GM21528 (cell line): ENCODE measurements around the gene KATNB1.
"Not testable (repeated sequence)": the region's sequence is repeated elsewhere in the genome, so short reads cannot be mapped to it uniquely, and the experiment has no call there.

ENCODE experiments used
- ATAC-seq: cut with Tn5 transposase; IDR thresholded peaks from one replicate; pipeline ENCODE4 v1.9.1; 2021; ENCODE audit warnings: mild to moderate bottlenecking, moderate library complexity; ENCODE audit not compliant: unreplicated experiment, low FRiP score

Gene KATNB1

DNA sequence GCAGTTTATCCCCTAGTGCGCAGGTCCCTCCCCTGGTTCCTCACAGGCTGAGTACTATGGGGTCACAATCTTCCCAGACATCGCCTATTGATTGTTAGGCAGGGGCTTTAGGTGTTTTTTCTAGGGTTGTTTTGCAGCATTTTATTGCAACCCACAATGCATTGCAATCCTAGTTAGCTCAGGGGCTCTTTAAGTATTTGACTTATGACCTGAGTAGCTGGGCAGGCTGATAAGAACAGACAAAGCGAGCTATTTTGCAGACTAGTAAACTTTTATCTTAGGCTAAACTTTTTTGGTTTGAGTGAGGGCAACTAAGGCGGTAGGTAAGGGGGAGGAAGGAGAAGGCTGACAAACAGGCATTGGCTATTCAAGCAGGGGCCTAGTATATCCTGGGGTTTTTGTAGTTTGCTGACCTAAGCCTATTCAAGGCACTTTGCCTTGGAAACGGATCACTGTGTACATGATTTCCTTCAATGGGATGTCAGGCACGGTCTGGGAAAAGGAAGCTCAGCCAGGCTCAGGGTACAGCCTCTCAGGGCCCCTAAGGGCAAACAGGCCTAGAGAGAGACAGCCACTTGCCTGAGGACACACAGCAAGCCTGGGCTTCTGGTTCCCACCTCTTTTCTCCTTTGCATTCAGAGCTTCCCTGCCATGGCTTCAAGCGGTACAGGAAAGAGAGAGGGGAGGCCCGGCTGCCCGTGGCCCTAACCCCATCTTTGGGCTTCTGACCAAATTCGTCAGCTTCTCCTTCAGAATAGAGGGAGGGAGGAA is 34.6 kb upstream of the KATNB1 start:
- no peak for ATAC-seq

DNA sequence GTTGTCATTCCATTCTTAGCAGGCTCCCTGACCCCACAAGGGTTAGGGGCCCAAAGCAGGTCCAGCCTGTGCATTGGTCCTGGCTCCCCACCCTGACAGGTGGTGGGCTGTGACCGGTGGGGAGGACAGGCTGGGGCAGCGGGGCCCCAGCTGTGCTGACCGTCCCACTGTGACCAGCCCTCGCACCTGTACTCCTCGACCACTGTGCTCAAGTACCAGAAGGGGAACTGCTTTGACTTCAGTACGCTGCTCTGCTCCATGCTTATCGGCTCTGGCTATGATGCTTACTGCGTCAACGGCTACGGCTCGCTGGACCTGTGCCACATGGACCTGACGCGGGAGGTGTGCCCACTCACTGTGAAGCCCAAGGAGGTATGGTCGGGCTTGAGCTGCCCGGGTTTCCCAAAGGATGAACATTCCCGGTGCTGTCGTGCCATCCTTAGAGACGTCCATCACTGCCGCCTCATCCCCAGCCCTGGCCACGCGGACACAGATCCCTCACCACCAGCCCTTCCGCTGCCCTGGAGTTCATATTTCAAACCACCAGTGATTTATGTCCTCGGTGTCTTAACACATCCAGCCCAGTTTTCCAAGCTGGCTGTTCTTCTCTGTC is 33.7 kb upstream of the KATNB1 start:
- ATAC-seq, result no peak

DNA sequence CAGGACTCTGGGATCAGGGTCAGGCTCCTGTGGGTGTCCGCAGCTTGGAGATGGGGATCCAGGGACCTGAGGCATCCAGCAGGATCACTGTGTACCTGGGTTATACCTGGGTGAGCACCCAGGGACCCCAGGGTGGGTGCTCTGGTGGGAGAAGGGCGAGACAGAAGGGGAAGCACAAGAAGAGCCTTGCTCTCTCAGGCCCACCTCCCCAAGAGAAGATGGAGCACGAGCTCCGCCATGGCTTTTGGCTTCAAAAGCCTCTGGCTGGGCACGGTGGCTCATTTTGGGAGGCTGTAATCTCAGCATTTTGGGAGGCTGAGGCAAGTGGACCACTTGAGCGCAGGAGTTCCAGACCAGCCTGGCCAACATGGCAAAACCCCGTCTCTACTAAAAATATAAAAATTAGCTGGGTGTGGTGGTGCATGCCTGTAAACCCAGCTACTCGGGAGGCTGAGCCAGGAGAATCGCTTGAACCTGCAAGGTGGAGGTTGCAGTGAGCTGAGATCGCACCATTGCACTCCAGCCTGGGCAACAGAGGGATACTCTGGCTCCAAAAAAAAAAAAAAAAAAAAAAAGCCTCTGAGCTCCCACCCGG is 32.1 kb upstream of the KATNB1 start:
- no peak for ATAC-seq

DNA sequence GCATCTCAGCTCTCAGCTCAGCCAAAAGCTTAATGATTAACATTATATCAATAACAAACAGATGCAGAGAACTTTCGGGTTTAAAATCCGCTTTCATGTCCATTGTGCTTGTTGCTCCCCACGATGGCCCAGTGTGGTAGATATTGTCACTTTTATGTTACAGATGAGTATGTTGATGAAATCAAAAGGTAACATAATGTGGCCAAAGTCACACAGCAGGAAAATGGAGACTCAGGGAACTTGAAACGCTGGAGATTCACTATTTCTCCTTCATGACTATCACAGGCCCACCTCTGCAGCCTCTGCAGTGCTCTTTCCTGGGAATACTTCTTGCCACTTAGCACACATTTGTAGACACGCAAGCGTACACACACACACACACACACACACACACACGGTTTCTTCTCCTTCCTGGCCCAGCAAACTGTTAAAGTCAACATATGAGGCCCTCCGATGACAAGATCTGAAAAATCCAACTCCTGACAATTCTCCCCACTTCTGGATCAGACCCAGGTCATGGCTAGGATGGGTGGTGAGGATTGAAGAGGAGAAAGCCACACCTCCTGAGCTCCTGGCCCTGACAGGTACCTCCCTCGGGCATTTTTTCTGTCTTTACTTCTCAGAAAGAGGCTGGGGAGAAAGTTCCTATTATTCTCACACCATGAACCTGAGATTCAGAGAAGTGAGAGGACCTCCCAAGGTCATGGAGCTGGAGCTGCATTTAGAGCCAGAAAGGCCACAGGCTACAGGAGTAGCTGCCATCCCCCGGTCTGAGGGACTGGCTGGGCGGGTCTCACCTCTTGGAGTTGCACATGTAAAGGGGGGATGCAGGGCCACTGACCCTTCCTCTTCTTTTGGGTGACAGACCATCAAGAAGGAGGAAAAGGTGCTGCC is 31.3 kb upstream of the KATNB1 start:
- no peak for ATAC-seq

DNA sequence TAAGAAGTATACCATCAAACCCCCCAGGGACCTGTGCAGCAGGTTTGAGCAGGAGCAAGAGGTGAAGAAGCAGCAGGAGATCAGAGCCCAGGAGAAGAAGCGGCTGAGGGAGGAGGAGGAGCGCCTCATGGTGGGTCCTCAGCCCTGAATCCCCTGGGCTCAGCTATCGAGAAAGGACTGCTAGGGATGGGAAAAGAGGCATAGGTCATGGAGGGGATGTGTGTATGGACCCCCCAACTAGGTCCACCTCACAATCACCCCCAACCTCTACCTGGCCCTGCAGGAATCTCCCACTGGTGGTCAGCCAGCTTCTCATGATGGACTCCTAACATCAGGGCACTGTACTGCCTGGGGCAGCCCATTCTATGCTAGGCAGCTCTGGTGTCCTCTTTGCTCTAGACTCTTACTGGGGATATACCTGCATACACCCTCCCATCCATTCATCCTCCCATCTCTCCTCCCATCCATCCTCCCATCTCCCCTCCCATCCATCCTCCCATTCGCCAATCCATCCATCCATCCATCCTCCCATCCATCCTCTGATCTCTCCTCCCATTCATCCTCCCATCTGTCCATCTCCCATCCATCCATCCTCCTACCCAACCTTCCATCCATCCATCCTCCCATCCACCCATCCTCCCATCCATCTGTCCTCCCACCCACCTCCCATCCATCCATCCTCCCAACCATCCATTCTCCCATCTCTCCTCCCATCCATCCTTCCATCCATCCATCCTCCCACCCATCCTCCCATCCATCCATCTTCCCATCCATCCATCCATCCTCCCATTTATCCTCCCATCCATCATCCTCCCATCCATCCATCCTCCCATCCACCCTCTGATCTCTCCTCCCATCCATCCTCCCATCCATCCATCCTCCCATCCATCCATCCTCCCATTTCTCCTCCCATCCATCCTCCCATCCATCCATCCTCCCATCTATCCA is 30.4 kb upstream of the KATNB1 start:
- ATAC-seq, result no peak

DNA sequence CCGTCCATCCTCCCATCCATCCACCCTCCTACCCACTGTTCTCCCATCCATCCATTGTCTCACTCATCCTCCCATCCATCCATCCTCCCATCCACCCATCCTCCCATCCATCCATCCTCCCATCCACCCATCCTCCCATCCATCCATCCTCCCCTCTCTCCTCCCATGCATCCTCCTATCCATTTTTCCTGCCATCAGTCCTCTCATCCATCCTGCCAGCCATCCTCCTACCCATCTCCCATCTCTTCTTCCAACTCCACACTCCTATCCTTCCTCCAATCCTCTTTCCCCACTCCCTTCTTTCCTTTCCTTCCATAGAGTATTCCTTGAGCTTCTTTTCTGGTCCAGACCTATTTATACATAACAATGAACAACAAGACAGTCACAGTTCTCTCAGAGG is 28.9 kb upstream of the KATNB1 start:
- no peak for ATAC-seq

DNA sequence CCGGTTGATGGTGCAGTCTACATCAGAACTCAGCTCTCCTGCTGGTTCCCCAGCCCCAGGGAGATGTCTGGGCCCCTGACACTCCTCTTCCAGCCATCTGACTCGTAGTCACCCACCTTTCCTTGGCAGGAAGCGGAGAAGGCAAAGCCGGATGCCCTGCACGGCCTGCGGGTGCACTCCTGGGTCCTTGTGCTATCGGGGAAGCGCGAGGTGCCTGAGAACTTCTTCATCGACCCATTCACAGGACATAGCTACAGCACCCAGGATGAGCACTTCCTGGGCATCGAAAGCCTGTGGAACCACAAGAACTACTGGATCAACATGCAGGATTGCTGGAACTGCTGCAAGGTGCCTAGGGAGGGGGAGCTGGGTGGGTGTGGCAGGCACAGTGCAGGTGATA is 28.2 kb upstream of the KATNB1 start:
- ATAC-seq, result no peak

DNA sequence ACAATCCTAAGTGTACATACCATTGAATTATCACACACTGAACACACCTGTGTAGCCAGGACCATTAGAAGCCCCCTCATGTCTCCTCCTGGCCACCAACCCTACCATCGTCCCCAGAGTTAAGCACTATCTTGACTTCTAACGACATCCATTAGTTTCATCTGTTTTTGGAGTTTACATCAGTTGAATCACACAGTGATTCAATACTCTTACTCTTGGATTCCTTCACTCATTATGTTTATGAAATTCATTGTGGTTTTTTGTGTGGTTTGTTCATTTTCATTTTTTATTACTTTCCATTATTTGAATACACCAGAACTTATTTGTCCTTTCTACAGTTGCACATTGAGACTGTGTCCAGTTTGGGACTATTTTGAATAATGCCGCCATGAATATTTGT is 27.4 kb upstream of the KATNB1 start:
- no peak for ATAC-seq

DNA sequence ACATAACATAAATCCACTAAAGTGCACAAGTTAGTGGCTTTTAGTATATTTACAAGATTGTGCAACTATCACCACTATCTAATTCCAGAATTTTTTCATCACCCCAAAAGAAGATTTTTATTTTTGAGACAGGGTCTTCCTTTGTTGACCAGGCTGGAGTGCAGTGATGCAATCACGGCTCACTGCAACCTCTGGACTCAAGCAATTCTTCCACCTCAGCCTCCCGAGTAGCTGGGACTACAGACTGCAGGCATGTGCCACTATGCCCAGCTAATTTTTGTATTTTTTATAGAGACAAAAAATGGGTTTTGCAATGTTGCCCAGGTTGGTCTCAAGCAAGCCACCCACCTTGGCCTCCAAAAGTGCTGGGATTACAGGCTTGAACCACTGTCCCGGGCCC is 25.9 kb upstream of the KATNB1 start:
- no peak for ATAC-seq

DNA sequence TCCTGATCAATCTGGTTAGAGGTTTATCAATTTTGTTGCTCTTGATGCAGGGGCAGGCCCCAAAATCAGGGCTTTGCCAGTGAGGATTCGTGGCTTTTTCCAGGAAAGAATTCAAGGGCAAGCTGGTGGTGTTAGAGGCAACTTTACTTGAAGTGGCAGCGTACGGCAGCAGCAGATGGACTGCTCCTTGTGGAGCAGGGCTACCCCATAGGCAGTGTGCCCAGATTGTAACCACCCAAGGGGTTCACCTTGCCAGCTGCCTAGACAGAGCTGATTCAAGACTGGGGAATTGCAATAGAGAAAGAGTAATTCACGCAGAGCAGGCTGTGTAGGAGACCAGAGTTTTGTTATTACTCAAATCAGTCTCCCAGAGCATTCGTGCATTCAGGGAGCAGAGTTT is 24.2 kb upstream of the KATNB1 start:
- ATAC-seq, result no peak

DNA sequence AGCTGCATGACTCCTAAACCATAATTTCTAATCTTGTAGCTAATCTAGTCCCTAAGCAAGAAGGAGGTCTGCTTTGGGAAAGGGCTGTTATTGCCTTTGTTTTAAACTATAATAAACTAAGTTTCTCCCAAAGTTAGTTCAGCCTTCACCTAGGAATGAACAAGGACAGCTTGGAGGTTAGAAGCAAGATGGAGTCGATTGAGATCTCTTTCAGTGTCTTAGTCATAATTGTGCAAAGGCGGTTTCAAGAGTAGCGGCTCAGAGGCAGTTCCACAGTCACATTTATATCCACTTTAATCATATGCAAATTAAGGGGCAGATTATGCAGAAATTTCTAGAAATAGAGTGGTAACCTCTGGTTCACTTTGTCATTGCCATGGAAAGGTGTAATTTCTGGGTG is 23.6 kb upstream of the KATNB1 start:
- no peak for ATAC-seq

DNA sequence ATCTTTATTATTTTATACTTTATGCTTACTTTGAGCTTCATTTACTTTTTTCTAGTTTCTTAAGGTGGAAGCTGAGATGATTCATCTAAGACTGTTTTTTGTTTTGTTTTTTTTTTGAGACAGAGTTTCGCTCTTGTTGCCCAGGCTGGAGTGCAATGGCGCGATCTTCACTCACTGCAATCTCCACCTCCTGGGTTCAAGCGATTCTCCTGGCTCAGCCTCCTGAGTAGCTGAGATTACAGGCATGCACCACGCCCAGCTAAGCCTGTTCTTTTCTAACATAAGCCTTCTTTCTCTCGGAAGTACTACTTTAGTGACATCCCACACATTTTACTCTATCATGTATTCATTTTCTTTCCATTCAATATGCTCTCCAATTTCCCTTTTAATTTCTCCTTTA is 23.0 kb upstream of the KATNB1 start:
- ATAC-seq, result not testable (repeated sequence)

DNA sequence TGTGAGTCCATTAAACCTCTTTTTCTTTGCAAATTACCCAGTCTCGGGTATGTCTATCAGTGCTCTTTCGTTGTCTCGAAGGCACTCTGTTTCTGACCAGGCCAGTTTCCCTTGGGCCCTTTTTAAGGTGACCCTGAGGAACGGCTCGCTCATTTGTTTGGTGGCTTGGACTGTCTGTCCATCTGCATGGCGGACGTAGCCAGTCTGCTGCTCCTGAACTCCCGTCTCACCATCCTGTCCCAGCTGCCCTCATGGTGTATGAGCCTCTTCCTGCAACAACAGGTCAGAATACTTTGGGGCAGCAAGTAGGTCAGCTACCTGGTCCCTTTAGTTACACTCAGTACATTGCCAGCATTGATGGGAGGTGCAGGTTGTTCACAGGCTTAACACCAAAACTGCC is 22.0 kb upstream of the KATNB1 start:
- no peak for ATAC-seq

DNA sequence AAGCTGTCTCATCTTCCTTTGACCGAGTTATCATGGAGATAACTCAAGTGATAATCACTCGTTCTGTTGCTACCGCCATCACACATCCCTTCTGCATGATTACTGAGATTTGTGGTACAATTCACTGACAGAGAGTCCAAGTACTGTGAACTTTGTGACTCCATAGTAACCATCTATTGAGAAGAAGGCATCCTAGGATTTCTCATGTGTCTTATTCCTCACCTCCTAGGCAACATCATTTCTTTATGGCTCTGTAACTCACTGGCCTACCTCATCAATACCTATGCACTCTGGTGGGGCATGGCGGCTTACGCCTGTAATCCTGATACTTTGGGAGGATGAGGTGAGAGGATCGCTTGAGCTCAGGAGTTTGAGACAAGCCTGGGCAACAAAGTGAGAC is 21.5 kb upstream of the KATNB1 start:
- no peak for ATAC-seq

DNA sequence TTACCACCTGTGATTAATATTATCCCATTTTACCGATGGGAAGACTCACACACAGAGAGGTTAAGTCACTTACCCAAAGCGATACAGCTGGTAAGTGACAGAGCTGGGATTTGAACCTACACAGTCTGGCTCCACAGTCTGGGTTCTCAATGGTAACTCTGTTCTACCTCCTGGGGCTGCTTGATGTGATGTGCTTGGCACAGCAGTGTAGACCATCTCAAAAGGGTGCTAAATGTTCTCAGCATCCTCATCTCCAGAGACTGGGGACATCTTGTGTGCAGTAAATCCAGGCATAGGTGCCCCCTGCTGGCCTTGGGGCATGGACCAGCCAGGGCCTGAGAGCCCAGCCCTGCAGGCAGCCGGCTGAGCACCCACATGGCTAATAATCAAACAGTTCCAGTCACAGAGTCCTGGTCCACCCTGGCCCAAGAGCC is 15.4 kb upstream of the KATNB1 start:
- ATAC-seq, result no peak

DNA sequence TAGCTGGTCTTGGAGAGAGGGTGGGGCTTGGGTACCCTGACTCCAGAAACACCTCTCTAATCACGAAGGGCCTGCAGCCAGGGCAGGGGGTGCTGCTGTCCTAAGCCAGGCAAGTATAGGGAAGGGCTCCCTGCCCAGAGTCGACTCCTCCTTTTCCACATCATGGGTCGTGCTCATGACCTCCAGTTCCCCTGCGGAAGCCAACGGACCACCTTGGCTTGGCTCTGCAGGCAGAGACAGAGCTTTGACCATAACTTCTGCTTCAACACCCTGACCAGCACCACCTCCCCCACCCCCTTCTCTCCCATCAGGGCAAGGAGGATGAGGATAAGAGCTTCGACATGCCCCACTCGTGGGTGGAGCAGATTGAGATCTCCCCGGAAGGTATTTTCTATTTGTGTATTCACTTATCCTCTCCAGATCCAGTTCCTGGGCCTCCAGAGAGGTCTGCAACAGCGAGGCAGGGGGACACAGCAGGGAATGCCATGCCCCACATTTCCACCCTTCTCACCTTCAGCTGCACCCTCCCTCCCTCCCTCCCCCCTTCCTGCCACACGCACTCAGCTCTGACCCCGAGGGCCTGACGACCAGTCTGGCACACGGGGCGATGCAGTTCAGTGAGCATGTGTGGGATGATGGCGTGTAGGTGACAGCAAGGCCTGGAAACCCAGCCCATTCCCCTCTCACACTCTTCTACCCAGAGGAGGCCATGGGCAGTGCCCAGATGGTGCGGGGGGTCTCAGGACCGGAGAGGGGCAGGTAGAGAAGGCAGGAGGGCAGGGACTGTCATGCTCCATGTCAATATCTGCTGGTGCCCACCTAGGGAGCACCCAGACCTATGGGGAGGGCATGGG is 14.0 kb upstream of the KATNB1 start:
- no peak for ATAC-seq

DNA sequence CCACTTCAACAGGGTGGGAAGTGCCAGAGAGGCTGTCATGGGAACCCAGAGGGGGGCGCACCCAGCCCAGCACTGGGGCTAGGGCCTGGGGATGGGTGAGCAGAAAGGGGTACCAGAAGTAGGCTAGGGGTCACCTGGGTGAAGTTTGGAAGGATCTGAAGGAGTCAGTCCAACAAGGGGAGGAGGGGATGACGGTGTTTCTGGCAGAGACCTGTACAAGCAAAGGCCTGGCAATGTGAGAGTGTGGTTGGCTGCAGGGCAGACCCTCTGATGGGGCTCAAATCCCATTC is 13.4 kb upstream of the KATNB1 start:
- no peak for ATAC-seq

DNA sequence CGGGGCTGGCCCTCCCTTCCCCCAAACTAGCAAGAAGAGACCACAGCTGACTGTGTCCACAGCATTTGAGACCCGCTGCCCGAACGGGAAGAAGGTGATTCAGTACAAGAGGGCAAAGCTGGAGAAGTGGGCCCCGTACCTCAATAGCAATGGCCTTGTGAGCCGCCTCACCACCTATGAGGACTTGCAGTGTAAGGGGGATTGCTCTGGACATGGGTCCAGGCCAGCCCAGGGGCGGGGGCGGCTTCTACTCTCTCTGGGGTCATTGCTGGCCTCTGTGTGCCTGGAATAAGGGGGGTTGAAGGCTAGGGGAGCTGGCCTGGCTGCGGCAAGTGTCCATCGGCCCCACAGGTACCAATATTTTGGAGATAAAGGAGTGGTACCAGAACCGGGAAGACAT is 12.9 kb upstream of the KATNB1 start:
- ATAC-seq, result no peak

DNA sequence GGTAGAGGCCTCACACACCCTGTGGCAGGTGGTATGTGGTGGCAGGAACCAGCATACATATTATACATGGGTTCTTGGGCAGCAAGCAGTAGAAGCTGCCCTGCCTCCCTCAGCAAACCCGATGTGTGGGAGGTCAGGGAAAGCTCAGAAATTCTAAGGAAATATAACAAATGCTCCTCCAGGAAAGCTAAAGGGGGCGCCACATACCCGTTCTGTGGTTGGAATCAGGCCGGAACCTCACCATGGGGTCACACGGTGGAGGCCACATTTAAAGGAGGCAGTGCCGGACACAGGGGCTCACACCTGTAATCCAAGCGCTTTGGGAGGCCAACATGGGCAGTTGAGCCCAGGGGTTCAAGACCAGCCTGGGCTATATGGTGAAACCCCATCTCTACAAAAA is 12.4 kb upstream of the KATNB1 start:
- ATAC-seq, result no peak
